H1 (cell line): ENCODE measurements around the gene ADAMTS13. TPM values are rescaled to one million over a fixed set of nuclear protein-coding genes. Genes with fewer than 3 reads are reported as not detected.

ENCODE experiments used
- BRCA1 ChIP-seq: IDR thresholded peaks from 2 replicates; pipeline ENCODE4 v1.6.1; 2012; ENCODE audit warnings: low read depth, low read length, improper control_type of control experiment
- KDM4A ChIP-seq: IDR thresholded peaks from one replicate; pipeline ENCODE4 v1.7.1; 2012; ENCODE audit warnings: low read depth, mild to moderate bottlenecking, moderate library complexity, low read length, inconsistent platforms; ENCODE audit not compliant: severe bottlenecking
- MAX ChIP-seq: IDR thresholded peaks from 2 replicates; pipeline ENCODE4 v1.6.1; 2012; ENCODE audit warnings: inconsistent platforms
- PHF8 ChIP-seq: fragments of 200-600 bp; sonication (generic); conservative IDR thresholded peaks from 2 replicates; pipeline ENCODE4 v1.7.1; 2012; ENCODE audit warnings: low read depth, mild to moderate bottlenecking, inconsistent platforms, low read length, moderate library complexity
- SP2 ChIP-seq: IDR thresholded peaks from 2 replicates; pipeline ENCODE4 v1.6.1; 2012; ENCODE audit warnings: mild to moderate bottlenecking, low read length, inconsistent platforms
- TEAD4 ChIP-seq: IDR thresholded peaks from 2 replicates; pipeline ENCODE4 v1.6.1; 2012; ENCODE audit warnings: low read depth, low read length, inconsistent platforms, mixed read lengths
- polyA plus RNA-seq, 7 experiments: library from polyadenylated mRNA; depleted of rRNA in 3 of 7; stranded (reverse) in 5 of 7; unstranded in 2 of 7; fragments of >200 nt in 5 of 7; fragments of 200-250 nt in 2 of 7; gene quantifications; 1 replicate in 5 of 7; 2 replicates in 1 of 7; 4 replicates in 1 of 7; pipeline versions ENCODE4 v1.2.1 to v1.2.3, GENCODE V29; 2011 to 2013; ENCODE audit warnings: missing spikeins in 2 of 7, mixed read lengths in 2 of 7
- total RNA-seq: library from RNA; stranded (reverse); fragmentation: NEBNext Ultra II Directional; extraction: Animal tissue kit (Norgen Biotek cat#: 25700); gene quantifications from 2 replicates; pipeline ENCODE4 v1.2.1, GENCODE V29; 2021

The ADAMTS13 gene
- total and polyA plus RNA-seq, 2 of the 8 experiments (the other 6 are each of a cell fraction or from before 2014, with no cell fraction given) = 4.4 to 5.8 TPM

- TF ChIP-seq PHF8 = no peak
- TF ChIP-seq MAX = no peak
- TF ChIP-seq TEAD4 = no peak
- no peak for TF ChIP-seq BRCA1
- TF ChIP-seq KDM4A = no peak
- TF ChIP-seq SP2 = no peak
Observed at GRCh38 chr9:133499892-133500270, 77.7 kb downstream of the ADAMTS13 start (continued).
